Mesendoderm (in vitro differentiated cells): ENCODE results near the gene HPN.

Experiments used
- DNase-seq: peaks from one replicate; pipeline ENCODE4 v3.0.0; 2013
- H2AK5ac ChIP-seq: 2 replicates; pipeline ENCODE4 v1.6.1; 2013; ENCODE audit warnings: low read length, inconsistent platforms
- H2BK120ac ChIP-seq: 2 replicates; pipeline ENCODE4 v1.6.1; 2013; ENCODE audit warnings: low read depth, mild to moderate bottlenecking, low read length, moderate library complexity, mixed read lengths
- H2BK15ac ChIP-seq: replicated peaks from 2 replicates; pipeline ENCODE4 v1.6.1; 2013; ENCODE audit warnings: low read depth, mild to moderate bottlenecking, moderate library complexity
- H2BK5ac ChIP-seq: 2 replicates; pipeline ENCODE4 v1.6.1; 2013; ENCODE audit warnings: low read length, inconsistent platforms
- H3K18ac ChIP-seq: 2 replicates; pipeline ENCODE4 v1.6.1; 2013; ENCODE audit warnings: mild to moderate bottlenecking, low read length, mixed read lengths
- H3K23ac ChIP-seq: one replicate; pipeline ENCODE4 v1.6.1; 2013; ENCODE audit warnings: low read length
- H3K27ac ChIP-seq: 2 replicates; pipeline ENCODE4 v1.5.1; 2013; ENCODE audit warnings: low read depth, mild to moderate bottlenecking, inconsistent platforms, low read length, moderate library complexity
- H3K27me3 ChIP-seq: 2 replicates; pipeline ENCODE4 v1.6.1; 2013; ENCODE audit warnings: low read length, control low read depth, mild to moderate bottlenecking, inconsistent platforms; ENCODE audit not compliant: insufficient read depth, poor library complexity
- H3K36me3 ChIP-seq: 2 replicates; pipeline ENCODE4 v1.6.1; 2013; ENCODE audit warnings: low read length, inconsistent platforms; ENCODE audit not compliant: control insufficient read depth, insufficient read depth
- H3K4ac ChIP-seq: one replicate; pipeline ENCODE4 v1.6.1; 2013; ENCODE audit warnings: low read depth, mild to moderate bottlenecking, low read length, moderate library complexity
- H3K4me1 ChIP-seq: 2 replicates; pipeline ENCODE4 v1.6.1; 2013; ENCODE audit warnings: low read depth, low read length, inconsistent platforms; ENCODE audit not compliant: control insufficient read depth
- H3K4me2 ChIP-seq: 2 replicates; pipeline ENCODE4 v1.6.1; 2013; ENCODE audit warnings: low read length
- H3K4me3 ChIP-seq: 2 replicates; pipeline ENCODE4 v1.5.1; 2013; ENCODE audit warnings: mild to moderate bottlenecking, low read length
- H3K56ac ChIP-seq: one replicate; pipeline ENCODE4 v1.6.1; 2013; ENCODE audit warnings: low read length
- H3K79me1 ChIP-seq: 2 replicates; pipeline ENCODE4 v1.6.1; 2013; ENCODE audit warnings: low read length, inconsistent platforms
- H3K79me2 ChIP-seq: 2 replicates; pipeline ENCODE4 v1.6.1; 2013; ENCODE audit warnings: mild to moderate bottlenecking, low read length; ENCODE audit not compliant: control insufficient read depth, insufficient read depth
- H3K9ac ChIP-seq: 2 replicates; pipeline ENCODE4 v1.6.1; 2013; ENCODE audit warnings: low read length, inconsistent platforms
- H4K5ac ChIP-seq: one replicate; pipeline ENCODE4 v1.6.1; 2013; ENCODE audit warnings: low read length
- H4K8ac ChIP-seq: one replicate; pipeline ENCODE4 v1.6.1; 2013; ENCODE audit warnings: low read depth, mild to moderate bottlenecking, control low read depth, low read length, moderate library complexity
- WGBS: extraction: QIAGEN DNeasy Blood & Tissue Kit; methylation state at CpG from one replicate; pipeline ENCODE4 v1.1.7; 2013; ENCODE audit warnings: low lambda C conversion rate, missing lambda C conversion rate; ENCODE audit not compliant: insufficient coverage; ENCODE audit errors: extremely low coverage; 5-methylcytosine and 5-hydroxymethylcytosine counted together

Gene HPN

DNA sequence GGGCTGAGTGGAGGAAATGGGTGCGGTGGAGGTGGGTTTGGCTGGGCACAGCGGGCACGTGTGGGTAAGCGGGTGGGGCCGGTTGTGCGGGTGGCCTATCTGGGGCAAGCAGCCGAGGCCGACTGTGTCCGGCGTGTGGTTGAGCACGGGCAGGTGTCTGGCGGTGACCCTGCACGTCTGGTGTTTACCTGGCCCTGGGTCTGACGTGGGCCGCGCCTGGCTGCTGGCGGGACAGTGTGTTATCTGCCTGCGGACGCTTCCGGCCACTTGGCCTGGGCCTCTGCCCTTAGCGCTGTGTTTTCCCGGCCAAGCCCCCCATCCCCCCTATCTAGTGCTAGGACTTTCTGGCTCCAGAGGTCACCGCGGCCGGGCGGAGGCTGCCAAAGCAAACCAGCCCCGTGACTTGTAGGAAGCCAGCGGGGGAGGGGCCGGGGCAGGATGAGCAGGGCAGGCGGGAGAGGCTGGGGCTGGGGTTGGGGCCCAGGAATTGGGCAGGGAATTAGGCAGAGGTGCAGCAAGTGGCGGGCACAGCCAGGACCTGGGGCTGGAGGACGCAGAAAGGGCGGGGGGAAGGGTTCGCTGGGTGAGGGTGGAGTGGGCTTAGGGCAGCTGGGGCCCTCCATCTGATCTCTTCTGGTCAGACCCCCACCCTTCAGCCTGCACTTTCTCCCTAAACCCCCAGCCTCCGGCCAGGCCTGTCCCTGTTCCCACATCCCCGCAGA, 534 bp upstream of the HPN start:
- Histone ChIP-seq H4K5ac (no peak overlapping the region), H3K4me2 (peak overlapping the region; percentile 89), H3K23ac (peak overlapping the region; percentile 33), H3K79me1 (peaks cover 4% of the 10 kb centered on the region), H3K79me2 (no peaks in the 10 kb centered on the region), H2BK120ac (no peak overlapping the region), H3K27ac (no peak overlapping the region), H3K9ac (peak overlapping the region; percentile 68), H3K27me3 (no peaks in the 10 kb centered on the region), H3K4me1 (peaks cover 12% of the 10 kb centered on the region), H3K4ac (no peak overlapping the region), H3K36me3 (no peaks in the 10 kb centered on the region), H2AK5ac (no peak overlapping the region), H4K8ac (no peak overlapping the region), H3K56ac (peak overlapping the region; percentile 88), H2BK15ac (no peak overlapping the region), H2BK5ac (no peak overlapping the region), H3K18ac (peak overlapping the region; percentile 6), H3K4me3 (no peak overlapping the region)
- WGBS = no CpG with 5 or more reads among the region's 36 CpGs
- peak; percentile 81 for DNase-seq

DNA sequence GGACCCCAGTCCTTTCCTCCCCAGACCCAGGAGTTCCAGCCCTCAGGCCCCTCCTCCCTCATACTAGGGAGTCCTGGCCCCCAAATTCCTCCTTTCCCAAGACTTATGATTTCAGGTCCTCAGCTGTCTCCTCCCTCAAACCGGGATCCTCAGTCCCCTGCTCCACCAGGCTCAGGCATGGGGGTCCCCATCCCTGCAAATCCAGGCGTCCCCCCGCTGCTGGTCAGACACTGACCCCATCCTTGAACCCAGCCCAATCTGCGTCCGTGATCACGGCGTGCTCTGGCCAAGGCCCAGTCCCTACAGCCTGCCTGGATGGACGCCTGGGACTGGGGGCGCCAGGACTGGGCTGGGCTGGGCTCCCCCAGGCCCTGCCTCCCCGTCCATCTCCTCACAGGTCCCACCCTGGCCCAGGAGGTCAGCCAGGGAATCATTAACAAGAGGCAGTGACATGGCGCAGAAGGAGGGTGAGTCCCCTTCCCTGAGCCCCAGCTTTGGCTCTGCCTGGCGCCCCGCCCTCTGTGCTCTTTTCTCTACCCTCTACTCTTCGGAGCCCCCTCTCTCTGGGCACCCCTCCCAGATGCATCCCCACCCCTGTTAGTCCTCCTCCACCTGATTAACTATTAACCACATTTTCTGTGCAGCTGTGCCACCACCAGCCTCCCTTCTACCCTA, 672 bp downstream of the HPN start:
- no peak overlapping the region for H2BK15ac ChIP-seq
- H3K9ac ChIP-seq = peak overlapping the region; percentile 81
- no peaks in the 10 kb centered on the region for H3K27me3 ChIP-seq
- H4K8ac ChIP-seq = no peak overlapping the region
- no peak overlapping the region for H2BK120ac ChIP-seq
- no CpG with 5 or more reads among the region's 14 CpGs for whole genome bisulfite sequencing
- no peaks in the 10 kb centered on the region for H3K79me2 ChIP-seq
- peak overlapping the region; percentile 53 for H3K18ac ChIP-seq
- H3K27ac ChIP-seq = no peak overlapping the region
- peak overlapping the region; percentile 91 for H3K56ac ChIP-seq
- no peaks in the 10 kb centered on the region for H3K36me3 ChIP-seq
- no peak overlapping the region for H3K4me3 ChIP-seq
- peaks cover 12% of the 10 kb centered on the region for H3K4me1 ChIP-seq
- peak overlapping the region; percentile 51 for H2BK5ac ChIP-seq
- peaks cover 4% of the 10 kb centered on the region for H3K79me1 ChIP-seq
- peak overlapping the region; percentile 28 for H4K5ac ChIP-seq
- peak overlapping the region; percentile 54 for H3K4me2 ChIP-seq
- H3K4ac ChIP-seq = no peak overlapping the region
- no peak for DNase-seq
- no peak overlapping the region for H3K23ac ChIP-seq
- peak overlapping the region; percentile 96 for H2AK5ac ChIP-seq

DNA sequence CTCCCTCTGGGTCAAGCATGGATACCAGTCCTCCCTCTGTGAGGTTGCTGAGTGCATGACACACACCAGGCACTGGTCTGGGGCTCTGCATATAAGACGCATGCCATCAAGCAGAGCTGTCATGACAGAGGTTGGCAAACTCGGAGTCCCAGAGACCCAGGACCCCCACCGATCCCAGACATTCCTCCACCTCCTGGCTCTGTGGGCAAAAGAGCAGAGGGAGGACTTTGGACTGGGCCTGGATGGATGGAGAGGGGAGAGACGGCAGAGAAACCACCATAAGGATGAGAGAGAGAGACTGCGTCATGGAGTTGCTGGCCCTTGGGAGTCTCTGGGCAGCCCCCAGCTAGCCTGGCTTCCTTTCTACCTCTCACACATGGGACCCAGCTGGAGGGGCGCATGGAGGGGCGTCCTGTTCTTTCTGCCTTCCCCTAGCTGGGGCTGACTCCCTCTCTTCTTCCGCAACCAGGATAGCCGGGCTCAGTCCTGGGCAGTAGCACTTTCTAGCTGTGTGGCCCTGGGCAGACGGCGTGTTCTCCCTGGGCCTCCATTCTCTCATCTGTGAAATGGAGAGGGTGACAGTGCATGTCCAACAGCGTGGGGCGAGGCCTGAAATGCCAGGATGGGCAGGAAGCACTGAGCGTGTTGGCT, 1.6 kb downstream of the HPN start:
- no peak overlapping the region for H3K4me2 ChIP-seq
- H3K23ac ChIP-seq = no peak overlapping the region
- H2BK120ac ChIP-seq = no peak overlapping the region
- no peak overlapping the region for H4K5ac ChIP-seq
- H3K4me3 ChIP-seq = no peak overlapping the region
- no peaks in the 10 kb centered on the region for H3K36me3 ChIP-seq
- no peak overlapping the region for H2BK5ac ChIP-seq
- H3K27ac ChIP-seq = no peak overlapping the region
- no peaks in the 10 kb centered on the region for H3K79me2 ChIP-seq
- H3K18ac ChIP-seq = no peak overlapping the region
- WGBS = no CpG with 5 or more reads among the region's 14 CpGs
- H3K4ac ChIP-seq = no peak overlapping the region
- no peak for DNase-seq
- H3K9ac ChIP-seq = no peak overlapping the region
- no peak overlapping the region for H2BK15ac ChIP-seq
- H3K79me1 ChIP-seq = peaks cover 4% of the 10 kb centered on the region
- no peak overlapping the region for H3K56ac ChIP-seq
- no peak overlapping the region for H2AK5ac ChIP-seq
- no peaks in the 10 kb centered on the region for H3K27me3 ChIP-seq
- H3K4me1 ChIP-seq = peaks cover 12% of the 10 kb centered on the region
- no peak overlapping the region for H4K8ac ChIP-seq

DNA sequence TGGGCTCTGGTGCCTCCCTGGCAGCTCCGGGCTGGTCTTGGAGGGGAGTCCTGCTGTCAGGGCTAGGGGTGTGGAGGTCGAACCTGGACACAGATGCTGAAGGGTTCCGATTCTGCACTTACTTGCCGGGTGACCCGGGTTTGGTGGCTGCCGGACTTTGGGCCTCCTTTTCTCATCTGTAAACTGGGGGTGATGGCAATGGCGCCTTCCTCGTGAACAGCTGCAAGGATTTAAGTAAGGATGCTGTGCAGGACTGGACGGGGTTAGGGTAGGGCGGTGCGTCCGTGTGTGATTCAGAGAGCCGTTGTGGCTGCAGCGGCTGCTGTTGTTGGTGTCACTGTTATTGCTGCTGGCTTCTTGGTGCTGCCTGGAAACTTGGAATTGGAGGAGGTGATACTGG, 2.4 kb downstream of the HPN start:
- H2BK5ac ChIP-seq = no peak overlapping the region
- H3K4me2 ChIP-seq = no peak overlapping the region
- no peak for DNase-seq
- H2BK15ac ChIP-seq = no peak overlapping the region
- no peak overlapping the region for H2BK120ac ChIP-seq
- no CpG with 5 or more reads among the region's 14 CpGs for WGBS
- no peak overlapping the region for H4K5ac ChIP-seq
- peaks cover 4% of the 10 kb centered on the region for H3K79me1 ChIP-seq
- no peak overlapping the region for H3K4me3 ChIP-seq
- no peaks in the 10 kb centered on the region for H3K36me3 ChIP-seq
- peaks cover 12% of the 10 kb centered on the region for H3K4me1 ChIP-seq
- no peak overlapping the region for H3K4ac ChIP-seq
- no peak overlapping the region for H4K8ac ChIP-seq
- no peaks in the 10 kb centered on the region for H3K79me2 ChIP-seq
- H3K23ac ChIP-seq = no peak overlapping the region
- H3K56ac ChIP-seq = no peak overlapping the region
- no peak overlapping the region for H2AK5ac ChIP-seq
- H3K9ac ChIP-seq = no peak overlapping the region
- no peaks in the 10 kb centered on the region for H3K27me3 ChIP-seq
- no peak overlapping the region for H3K18ac ChIP-seq
- no peak overlapping the region for H3K27ac ChIP-seq

DNA sequence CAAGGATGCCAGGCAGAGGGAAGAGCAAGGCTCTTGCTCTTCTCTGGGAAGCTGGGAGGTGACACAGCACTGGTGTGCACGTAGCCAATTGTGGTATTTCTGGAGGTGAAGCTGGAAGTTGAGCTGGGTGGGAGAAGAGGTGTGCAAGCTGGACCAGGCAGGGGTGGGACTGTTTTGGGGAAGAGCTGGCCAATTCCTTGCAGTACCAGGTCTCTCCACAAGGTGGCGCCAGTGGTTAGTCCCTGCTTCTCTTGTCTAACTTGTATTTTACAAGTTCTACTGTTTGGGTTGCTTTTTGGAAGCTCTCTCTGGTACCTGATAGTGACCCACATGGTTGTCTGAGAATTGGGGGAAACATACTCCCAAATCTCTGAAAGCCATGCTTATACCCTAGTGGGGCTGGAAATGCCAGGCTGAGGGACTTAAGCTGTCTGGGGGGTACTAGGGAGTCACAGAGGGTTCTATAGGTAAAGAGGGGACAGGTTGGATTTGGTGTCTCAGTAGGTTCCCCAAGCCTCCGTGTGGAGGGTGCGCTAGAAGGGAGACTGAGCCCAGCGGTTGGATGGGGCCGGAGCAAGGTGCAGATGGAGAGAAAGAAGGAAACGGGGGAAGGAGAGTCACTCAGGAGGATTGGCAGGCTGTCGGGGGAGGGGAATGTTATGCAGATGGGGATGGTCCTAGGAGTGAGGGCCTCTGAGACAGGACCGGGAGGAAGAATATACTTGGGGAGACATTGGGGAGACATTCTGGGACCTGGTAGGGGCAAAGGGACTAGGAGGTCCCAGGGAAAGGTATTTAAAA, 3.0 kb downstream of the HPN start:
- WGBS = no CpG with 5 or more reads among the region's 9 CpGs
- Histone ChIP-seq H3K79me1 (peaks cover 4% of the 10 kb centered on the region), H2BK15ac (no peak overlapping the region), H3K18ac (no peak overlapping the region), H3K79me2 (no peaks in the 10 kb centered on the region), H2AK5ac (no peak overlapping the region), H3K9ac (no peak overlapping the region), H4K5ac (no peak overlapping the region), H3K27ac (no peak overlapping the region), H3K4ac (no peak overlapping the region), H3K27me3 (no peaks in the 10 kb centered on the region), H3K36me3 (no peaks in the 10 kb centered on the region), H2BK120ac (no peak overlapping the region), H3K4me3 (no peak overlapping the region), H3K4me2 (no peak overlapping the region), H3K23ac (no peak overlapping the region), H4K8ac (no peak overlapping the region), H2BK5ac (no peak overlapping the region), H3K56ac (no peak overlapping the region), H3K4me1 (peaks cover 9% of the 10 kb centered on the region)
- DNase-seq = peak; percentile 72
